ENCODE data around the gene ROMO1.

The ROMO1 gene

GRCh38 chr20:35699127-35699956 is at the start of gene ROMO1, which contains the start of gene NFS1:
Gene ROMO1 (plus strand): TSS chr20:35699405. CDS start chr20:35699633, 228 bp downstream.
Gene NFS1 (minus strand): TSS chr20:35699352. CDS start chr20:35699288, 64 bp downstream.
- Histone ChIP-seq H3K9ac (ENCODE audit: low read length in 5 of 5) (peak within 1 kb of the TSS; percentile 83 to 98 (median 87)), H3K36me3 (ENCODE audit: control insufficient read depth in 5 of 5, insufficient read depth in 5 of 5, low read length in 5 of 5) (peaks cover 20 to 43% (median 35%) of the 10 kb centered on the region in 5 donors), H3K4me1 (ENCODE audit: control insufficient read depth in 5 of 5, insufficient read depth in 5 of 5, low read length in 5 of 5) (peaks cover 4 to 28% (median 25%) of the 10 kb centered on the region in 5 donors), H3K27ac (ENCODE audit: low read depth, low read length) (peak within 1 kb of the TSS; percentile 86), H3K27me3 (ENCODE audit: control insufficient read depth in 5 of 5, insufficient read depth in 4 of 5, low read length in 5 of 5) (no peaks in the 10 kb centered on the region), H3K9me3 (ENCODE audit: control insufficient read depth in 5 of 5, low read length in 5 of 5) (no peaks in the 10 kb centered on the region), H3K4me3 (ENCODE audit: low read depth in 1 of 5, low read length in 5 of 5) (peak within 1 kb of the TSS; percentile 76 to 98 (median 95))

DNA sequence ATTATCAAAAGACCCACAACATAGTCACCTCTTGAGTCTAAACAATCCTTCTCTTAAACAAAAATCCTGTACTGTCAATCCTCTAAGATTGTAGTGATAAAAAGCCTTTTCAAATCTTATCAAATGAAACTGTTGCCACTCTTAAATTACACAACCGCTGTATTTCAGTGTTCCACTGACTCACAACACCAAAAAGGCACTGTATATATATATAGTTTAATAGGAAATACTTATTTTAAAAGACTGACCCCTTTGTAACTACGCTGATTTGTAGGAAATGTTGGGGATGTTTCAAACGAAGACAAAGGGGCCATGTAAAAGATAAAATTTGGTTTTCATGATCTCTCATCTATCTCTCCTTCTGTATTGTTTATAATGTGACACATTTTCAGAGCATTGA is 48.6 kb upstream of the ROMO1 start:
- H3K27ac ChIP-seq (ENCODE audit: low read depth, low read length), result no peak overlapping the region
- H3K9ac ChIP-seq (ENCODE audit: low read length in 5 of 5), result no peak overlapping the region
- H3K4me3 ChIP-seq (ENCODE audit: low read depth in 1 of 5, low read length in 5 of 5), result no peak overlapping the region
- H3K9me3 ChIP-seq (ENCODE audit: control insufficient read depth in 5 of 5, low read length in 5 of 5), result no peaks in the 10 kb centered on the region
- peaks cover 0 to 3% (median 0%) of the 10 kb centered on the region in 5 donors for H3K4me1 ChIP-seq (ENCODE audit: control insufficient read depth in 5 of 5, insufficient read depth in 5 of 5, low read length in 5 of 5)
- H3K27me3 ChIP-seq (ENCODE audit: control insufficient read depth in 5 of 5, insufficient read depth in 4 of 5, low read length in 5 of 5), result no peaks in the 10 kb centered on the region
- H3K36me3 ChIP-seq (ENCODE audit: control insufficient read depth in 5 of 5, insufficient read depth in 5 of 5, low read length in 5 of 5), result peaks cover 20 to 32% (median 28%) of the 10 kb centered on the region in 5 donors

- Histone ChIP-seq H3K4me3 (ENCODE audit: low read depth in 1 of 5, low read length in 5 of 5) (no peak overlapping the region), H3K9me3 (ENCODE audit: control insufficient read depth in 5 of 5, low read length in 5 of 5) (no peaks in the 10 kb centered on the region), H3K27ac (ENCODE audit: low read depth, low read length) (no peak overlapping the region), H3K36me3 (ENCODE audit: control insufficient read depth in 5 of 5, insufficient read depth in 5 of 5, low read length in 5 of 5) (peaks cover 20 to 32% (median 28%) of the 10 kb centered on the region in 5 donors), H3K27me3 (ENCODE audit: control insufficient read depth in 5 of 5, insufficient read depth in 4 of 5, low read length in 5 of 5) (no peaks in the 10 kb centered on the region), H3K4me1 (ENCODE audit: control insufficient read depth in 5 of 5, insufficient read depth in 5 of 5, low read length in 5 of 5) (peaks cover 0 to 3% (median 2%) of the 10 kb centered on the region in 5 donors), H3K9ac (ENCODE audit: low read length in 5 of 5) (no peak overlapping the region)
Measured at GRCh38 chr20:35651958-35652357, 47.2 kb upstream of the ROMO1 start.

GRCh38 chr20:35652641-35653429 is 46.4 kb upstream of the ROMO1 start:
- no peak overlapping the region for H3K27ac ChIP-seq (ENCODE audit: low read depth, low read length)
- H3K27me3 ChIP-seq (ENCODE audit: control insufficient read depth in 5 of 5, insufficient read depth in 4 of 5, low read length in 5 of 5), result no peaks in the 10 kb centered on the region
- H3K9me3 ChIP-seq (ENCODE audit: control insufficient read depth in 5 of 5, low read length in 5 of 5), result no peaks in the 10 kb centered on the region
- H3K9ac ChIP-seq (ENCODE audit: low read length in 5 of 5), result no peak overlapping the region
- no peak overlapping the region for H3K4me3 ChIP-seq (ENCODE audit: low read depth in 1 of 5, low read length in 5 of 5)
- peaks cover 20 to 30% (median 28%) of the 10 kb centered on the region in 5 donors for H3K36me3 ChIP-seq (ENCODE audit: control insufficient read depth in 5 of 5, insufficient read depth in 5 of 5, low read length in 5 of 5)
- H3K4me1 ChIP-seq (ENCODE audit: control insufficient read depth in 5 of 5, insufficient read depth in 5 of 5, low read length in 5 of 5), result peaks cover 0 to 9% (median 4%) of the 10 kb centered on the region in 5 donors

DNA sequence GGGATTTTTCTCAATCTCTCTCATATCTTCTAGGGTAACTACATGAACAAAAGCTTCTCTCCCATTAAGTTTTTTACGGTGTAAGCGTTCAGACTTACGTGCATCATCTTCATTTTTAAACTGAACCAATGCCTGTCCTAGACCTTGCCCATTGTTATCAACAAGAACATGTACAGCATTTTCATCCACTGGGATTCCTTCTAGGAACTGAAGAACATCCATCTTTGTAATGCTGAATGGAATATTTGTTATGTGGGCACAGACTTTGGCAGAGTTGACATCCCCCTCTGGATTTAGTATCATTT is 45.8 kb upstream of the ROMO1 start:
- no peaks in the 10 kb centered on the region for H3K9me3 ChIP-seq (ENCODE audit: control insufficient read depth in 5 of 5, low read length in 5 of 5)
- H3K27ac ChIP-seq (ENCODE audit: low read depth, low read length), result no peak overlapping the region
- H3K9ac ChIP-seq (ENCODE audit: low read length in 5 of 5), result no peak overlapping the region
- peaks cover 0 to 9% (median 4%) of the 10 kb centered on the region in 5 donors for H3K4me1 ChIP-seq (ENCODE audit: control insufficient read depth in 5 of 5, insufficient read depth in 5 of 5, low read length in 5 of 5)
- H3K4me3 ChIP-seq (ENCODE audit: low read depth in 1 of 5, low read length in 5 of 5), result no peak overlapping the region
- no peaks in the 10 kb centered on the region for H3K27me3 ChIP-seq (ENCODE audit: control insufficient read depth in 5 of 5, insufficient read depth in 4 of 5, low read length in 5 of 5)
- H3K36me3 ChIP-seq (ENCODE audit: control insufficient read depth in 5 of 5, insufficient read depth in 5 of 5, low read length in 5 of 5), result peaks cover 20 to 30% (median 28%) of the 10 kb centered on the region in 5 donors

DNA sequence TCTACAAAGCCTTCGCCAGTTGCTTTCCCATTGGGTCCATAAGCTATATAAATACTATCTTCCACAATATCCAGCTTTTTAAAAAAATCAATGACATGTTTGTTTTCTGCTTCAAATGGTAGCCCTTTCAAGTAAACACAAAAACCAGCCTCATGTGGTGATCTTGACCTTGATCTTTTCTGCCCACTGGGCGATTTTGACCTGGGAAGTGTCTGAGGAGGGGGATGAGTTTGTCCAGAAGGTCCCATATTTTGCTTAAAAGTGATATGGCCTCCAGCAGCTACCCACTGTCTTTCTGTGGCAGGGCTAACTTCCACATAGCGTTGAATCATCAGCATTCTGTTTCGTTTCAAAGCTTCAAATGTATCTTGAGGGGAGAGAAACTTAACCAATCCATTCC is 45.3 kb upstream of the ROMO1 start:
- no peaks in the 10 kb centered on the region for H3K9me3 ChIP-seq (ENCODE audit: control insufficient read depth in 5 of 5, low read length in 5 of 5)
- H3K36me3 ChIP-seq (ENCODE audit: control insufficient read depth in 5 of 5, insufficient read depth in 5 of 5, low read length in 5 of 5), result peaks cover 20 to 30% (median 28%) of the 10 kb centered on the region in 5 donors
- H3K9ac ChIP-seq (ENCODE audit: low read length in 5 of 5), result no peak overlapping the region
- H3K27me3 ChIP-seq (ENCODE audit: control insufficient read depth in 5 of 5, insufficient read depth in 4 of 5, low read length in 5 of 5), result no peaks in the 10 kb centered on the region
- H3K4me1 ChIP-seq (ENCODE audit: control insufficient read depth in 5 of 5, insufficient read depth in 5 of 5, low read length in 5 of 5), result peaks cover 0 to 10% (median 5%) of the 10 kb centered on the region in 5 donors
- no peak overlapping the region for H3K4me3 ChIP-seq (ENCODE audit: low read depth in 1 of 5, low read length in 5 of 5)
- H3K27ac ChIP-seq (ENCODE audit: low read depth, low read length), result no peak overlapping the region

GRCh38 chr20:35654415-35654814 is 44.8 kb upstream of the ROMO1 start:
- Histone ChIP-seq H3K9ac (ENCODE audit: low read length in 5 of 5) (no peak overlapping the region), H3K4me3 (ENCODE audit: low read depth in 1 of 5, low read length in 5 of 5) (no peak overlapping the region), H3K27me3 (ENCODE audit: control insufficient read depth in 5 of 5, insufficient read depth in 4 of 5, low read length in 5 of 5) (no peaks in the 10 kb centered on the region), H3K4me1 (ENCODE audit: control insufficient read depth in 5 of 5, insufficient read depth in 5 of 5, low read length in 5 of 5) (peaks cover 0 to 12% (median 8%) of the 10 kb centered on the region in 5 donors), H3K9me3 (ENCODE audit: control insufficient read depth in 5 of 5, low read length in 5 of 5) (no peaks in the 10 kb centered on the region), H3K27ac (ENCODE audit: low read depth, low read length) (no peak overlapping the region), H3K36me3 (ENCODE audit: control insufficient read depth in 5 of 5, insufficient read depth in 5 of 5, low read length in 5 of 5) (peaks cover 20 to 30% (median 28%) of the 10 kb centered on the region in 5 donors)

DNA sequence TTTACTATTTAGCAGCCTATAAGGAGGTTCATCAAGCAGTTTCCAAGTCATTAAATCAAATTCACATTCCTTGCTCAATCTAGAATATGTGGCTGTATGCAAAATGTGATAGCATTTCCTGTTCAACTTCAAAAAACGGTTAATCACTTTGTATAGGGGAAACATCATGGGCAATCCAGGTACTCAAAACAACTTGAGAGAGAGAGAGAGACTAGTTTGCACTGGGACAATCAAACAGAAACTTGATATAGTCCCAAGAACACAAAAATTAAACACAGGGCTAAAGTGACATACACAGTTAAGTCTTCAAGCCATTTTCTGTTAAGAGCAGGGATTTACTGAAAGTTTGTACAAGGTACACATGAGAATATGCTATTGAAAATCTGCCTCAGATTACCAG is 41.9 kb upstream of the ROMO1 start:
- H3K4me1 ChIP-seq (ENCODE audit: control insufficient read depth in 5 of 5, insufficient read depth in 5 of 5, low read length in 5 of 5), result peaks cover 0 to 36% (median 29%) of the 10 kb centered on the region in 5 donors

DNA sequence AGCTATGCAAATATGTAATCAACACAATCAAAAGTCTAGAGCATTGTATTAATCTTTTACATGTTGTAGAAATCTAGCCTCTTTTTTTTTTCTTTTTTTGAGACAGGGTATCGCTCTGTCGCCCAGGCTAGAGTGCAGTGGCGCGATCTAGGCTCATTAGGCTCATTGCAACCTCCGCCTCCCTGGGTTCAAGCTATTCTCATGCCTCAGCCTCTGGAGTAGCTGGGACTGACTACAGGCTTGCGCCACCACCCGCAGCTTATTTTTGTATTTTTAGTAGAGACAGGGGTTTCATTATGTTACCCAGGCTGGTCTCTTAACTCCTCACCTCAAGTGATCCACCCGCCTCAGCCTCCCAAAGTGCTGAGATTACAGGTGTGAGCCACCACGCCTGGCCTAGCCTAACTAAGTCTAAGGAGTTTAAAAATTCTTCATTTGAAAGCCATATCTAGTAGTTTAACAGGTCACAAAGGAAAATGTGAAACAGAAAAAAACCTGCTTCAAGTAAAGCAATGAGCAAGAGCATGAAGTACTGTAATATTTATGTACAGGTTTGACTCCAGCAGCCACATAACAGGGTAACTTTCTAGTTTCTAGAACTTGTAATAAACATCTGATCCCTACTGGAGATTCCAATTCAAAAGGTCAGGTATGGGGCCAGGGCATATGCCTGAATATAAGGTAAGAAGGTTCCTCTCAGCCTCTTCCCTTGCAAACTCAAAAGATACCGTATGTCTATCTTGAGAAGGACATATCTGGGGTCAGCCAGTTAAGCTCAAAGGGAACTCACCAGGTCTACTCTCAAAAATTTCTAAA is 38.9 kb upstream of the ROMO1 start:
- Histone ChIP-seq H3K4me3 (ENCODE audit: low read depth in 1 of 5, low read length in 5 of 5) (no peak overlapping the region), H3K36me3 (ENCODE audit: control insufficient read depth in 5 of 5, insufficient read depth in 5 of 5, low read length in 5 of 5) (peaks cover 0 to under 1% (median 0%) of the 10 kb centered on the region in 5 donors), H3K27me3 (ENCODE audit: control insufficient read depth in 5 of 5, insufficient read depth in 4 of 5, low read length in 5 of 5) (no peaks in the 10 kb centered on the region), H3K4me1 (ENCODE audit: control insufficient read depth in 5 of 5, insufficient read depth in 5 of 5, low read length in 5 of 5) (peaks cover 2 to 59% (median 48%) of the 10 kb centered on the region in 5 donors), H3K9me3 (ENCODE audit: control insufficient read depth in 5 of 5, low read length in 5 of 5) (no peaks in the 10 kb centered on the region), H3K9ac (ENCODE audit: low read length in 5 of 5) (peak overlapping the region in 2 of 5 donors; percentile 8 to 42), H3K27ac (ENCODE audit: low read depth, low read length) (peak overlapping the region; percentile 1)

More for the DNA sequence above, 41.9 kb upstream of the ROMO1 start:
- H3K36me3 ChIP-seq (ENCODE audit: control insufficient read depth in 5 of 5, insufficient read depth in 5 of 5, low read length in 5 of 5), result peaks cover 9 to 28% (median 25%) of the 10 kb centered on the region in 5 donors
- H3K27me3 ChIP-seq (ENCODE audit: control insufficient read depth in 5 of 5, insufficient read depth in 4 of 5, low read length in 5 of 5), result no peaks in the 10 kb centered on the region
- no peak overlapping the region for H3K4me3 ChIP-seq (ENCODE audit: low read depth in 1 of 5, low read length in 5 of 5)
- no peaks in the 10 kb centered on the region for H3K9me3 ChIP-seq (ENCODE audit: control insufficient read depth in 5 of 5, low read length in 5 of 5)
- H3K9ac ChIP-seq (ENCODE audit: low read length in 5 of 5), result no peak overlapping the region
- H3K27ac ChIP-seq (ENCODE audit: low read depth, low read length), result no peak overlapping the region

Data from subcutaneous abdominal adipose tissue (tissue), 5 donors.